Adrenal gland (tissue), 5 donors: ENCODE data around the gene ZBTB24.

ENCODE experiments used
- CTCF ChIP-seq, 6 experiments: fragments of 450-650 bp in 4 of 6; fragments of 200-600 bp in 2 of 6; sonication (generic) in 1 of 6; IDR thresholded peaks; 1 replicate in 5 of 6; 2 replicates in 1 of 6; pipeline versions ENCODE4 v1.5.1 to v1.8.0; 2016 to 2021; ENCODE audit warnings: antibody characterized with exemption in 6 of 6, mild to moderate bottlenecking in 2 of 6, moderate library complexity in 1 of 6
- POLR2A ChIP-seq, 2 donors: fragments of 450-650 bp; IDR thresholded peaks; one replicate each; pipeline ENCODE4 v1.6.1; 2017; ENCODE audit warnings: antibody characterized with exemption in 2 of 2, mild to moderate bottlenecking in 2 of 2, moderate library complexity in 1 of 2
- donor health status: DM: no; HTN: no; CAD: no.

DNA sequence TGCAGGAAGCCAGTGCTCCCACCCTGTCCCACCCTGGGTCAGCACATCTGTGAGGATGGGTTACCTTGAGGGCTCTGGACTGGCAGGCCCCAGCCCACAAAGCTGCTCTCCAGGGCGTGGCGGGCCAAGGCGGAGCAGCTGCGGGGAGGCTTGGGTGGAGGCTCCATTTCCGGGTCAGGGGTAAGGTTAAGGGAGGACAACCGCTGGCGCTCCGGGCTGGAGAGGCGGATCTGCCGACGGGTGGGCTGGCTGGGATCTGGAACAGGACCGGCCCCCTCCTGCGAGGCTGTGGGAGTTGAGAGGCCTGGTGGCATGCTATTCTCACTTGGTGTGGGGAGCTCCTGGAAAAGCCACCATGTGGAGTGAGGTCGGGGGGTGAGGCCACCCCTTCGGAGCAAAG is 36.9 kb downstream of the ZBTB24 start:
- TF ChIP-seq CTCF (IDR thresholded peaks at IDR 0.05): no peak
- no peak for TF ChIP-seq POLR2A (IDR thresholded peaks at IDR 0.05)
